Ishikawa (cell line): ENCODE results near the gene KLHDC7B.

Source experiments
- CEBPB ChIP-seq: IDR thresholded peaks from 2 replicates; pipeline ENCODE4 v1.6.1; 2012
- CREB1 ChIP-seq: IDR thresholded peaks from 2 replicates; pipeline ENCODE4 v1.6.1; 2012; ENCODE audit warnings: low read depth
- EGR1 ChIP-seq: IDR thresholded peaks from 2 replicates; pipeline ENCODE4 v1.6.1; 2012
- EP300 ChIP-seq: IDR thresholded peaks from 2 replicates; pipeline ENCODE4 v1.6.1; 2012; ENCODE audit warnings: borderline replicate concordance
- FOXM1 ChIP-seq: IDR thresholded peaks from 2 replicates; pipeline ENCODE4 v1.6.1; 2012; ENCODE audit warnings: low read depth, borderline replicate concordance
- NFIC ChIP-seq: IDR thresholded peaks from 2 replicates; pipeline ENCODE4 v1.6.1; 2012
- RAD21 ChIP-seq: IDR thresholded peaks from 2 replicates; pipeline ENCODE4 v1.6.1; 2012; ENCODE audit warnings: low read depth
- TAF1 ChIP-seq: IDR thresholded peaks from 2 replicates; pipeline ENCODE4 v1.6.1; 2012; ENCODE audit warnings: low read depth, mild to moderate bottlenecking
- TCF12 ChIP-seq: IDR thresholded peaks from 2 replicates; pipeline ENCODE4 v1.6.1; 2012; ENCODE audit warnings: low read depth
- TEAD4 ChIP-seq: IDR thresholded peaks from 2 replicates; pipeline ENCODE4 v1.6.1; 2012
- YY1 ChIP-seq: IDR thresholded peaks from 2 replicates; pipeline ENCODE4 v1.6.1; 2012; ENCODE audit warnings: low read depth
- ZBTB7A ChIP-seq: IDR thresholded peaks from 2 replicates; pipeline ENCODE4 v1.6.1; 2012; ENCODE audit warnings: low read depth
- TF ChIP-seq, protein P1 (sequence below): IDR thresholded peaks from 2 replicates; pipeline ENCODE4 v1.6.1; 2012; ENCODE audit warnings: low read depth, mild to moderate bottlenecking
- TF ChIP-seq, protein P2 (sequence below): IDR thresholded peaks from 2 replicates; pipeline ENCODE4 v1.6.1; 2012
- TF ChIP-seq, protein P3 (sequence below): IDR thresholded peaks from 2 replicates; pipeline ENCODE4 v1.6.1; 2012

KLHDC7B gene

DNA sequence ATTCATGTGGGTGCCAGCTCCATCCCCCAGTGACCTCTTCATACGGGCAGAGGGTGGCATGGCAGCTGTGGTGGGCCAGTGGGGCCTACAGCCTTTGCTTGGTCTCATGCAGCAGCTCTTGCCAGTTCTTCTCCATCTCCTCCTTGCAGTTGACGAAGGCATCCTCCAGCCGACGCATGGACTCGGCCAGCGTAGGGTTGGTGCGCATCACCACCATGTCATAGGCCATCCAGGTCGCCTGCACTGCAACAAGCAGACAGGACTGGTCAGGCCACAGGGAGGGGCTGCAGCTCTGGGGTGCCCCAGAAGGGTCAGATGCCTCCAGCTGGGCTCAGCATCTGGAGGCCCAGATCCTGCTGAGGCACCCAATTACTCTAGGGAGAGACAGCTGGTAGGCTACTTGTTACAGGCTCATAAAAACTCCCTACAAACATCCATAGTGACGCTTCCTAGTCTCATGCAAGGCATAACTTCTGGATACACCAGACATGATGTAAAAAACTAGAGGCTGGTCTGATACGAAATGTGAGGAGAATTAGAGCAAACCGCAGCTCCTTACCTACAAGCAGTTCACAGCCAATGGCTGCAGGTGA is 5.6 kb downstream of the KLHDC7B start:
- no peak for TF ChIP-seq CEBPB
- TF ChIP-seq EGR1 = no peak
- TF ChIP-seq FOXM1 = no peak
- TF ChIP-seq NFIC = no peak

DNA sequence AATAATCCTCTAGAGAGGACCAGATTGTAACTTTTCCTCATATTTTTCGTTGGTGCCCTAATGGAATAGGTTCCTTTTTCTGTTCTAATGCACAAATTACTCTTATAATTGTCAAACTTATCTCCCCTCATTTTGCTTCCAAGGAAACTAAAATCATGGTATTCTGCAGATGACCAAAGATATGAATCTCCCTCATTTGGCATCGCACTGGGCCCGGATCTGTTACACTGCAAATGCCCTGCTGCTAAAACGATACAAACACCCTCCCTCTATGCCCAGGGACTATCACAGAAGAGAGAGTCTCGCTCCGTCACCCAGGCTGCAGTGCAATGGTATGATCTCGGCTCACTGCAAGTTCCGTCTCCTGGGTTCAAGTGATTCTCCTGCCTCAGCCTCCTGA is 7.6 kb downstream of the KLHDC7B start:
- no peak for TF ChIP-seq CREB1
- TF ChIP-seq FOXM1 = no peak
- TF ChIP-seq, protein P1, sequence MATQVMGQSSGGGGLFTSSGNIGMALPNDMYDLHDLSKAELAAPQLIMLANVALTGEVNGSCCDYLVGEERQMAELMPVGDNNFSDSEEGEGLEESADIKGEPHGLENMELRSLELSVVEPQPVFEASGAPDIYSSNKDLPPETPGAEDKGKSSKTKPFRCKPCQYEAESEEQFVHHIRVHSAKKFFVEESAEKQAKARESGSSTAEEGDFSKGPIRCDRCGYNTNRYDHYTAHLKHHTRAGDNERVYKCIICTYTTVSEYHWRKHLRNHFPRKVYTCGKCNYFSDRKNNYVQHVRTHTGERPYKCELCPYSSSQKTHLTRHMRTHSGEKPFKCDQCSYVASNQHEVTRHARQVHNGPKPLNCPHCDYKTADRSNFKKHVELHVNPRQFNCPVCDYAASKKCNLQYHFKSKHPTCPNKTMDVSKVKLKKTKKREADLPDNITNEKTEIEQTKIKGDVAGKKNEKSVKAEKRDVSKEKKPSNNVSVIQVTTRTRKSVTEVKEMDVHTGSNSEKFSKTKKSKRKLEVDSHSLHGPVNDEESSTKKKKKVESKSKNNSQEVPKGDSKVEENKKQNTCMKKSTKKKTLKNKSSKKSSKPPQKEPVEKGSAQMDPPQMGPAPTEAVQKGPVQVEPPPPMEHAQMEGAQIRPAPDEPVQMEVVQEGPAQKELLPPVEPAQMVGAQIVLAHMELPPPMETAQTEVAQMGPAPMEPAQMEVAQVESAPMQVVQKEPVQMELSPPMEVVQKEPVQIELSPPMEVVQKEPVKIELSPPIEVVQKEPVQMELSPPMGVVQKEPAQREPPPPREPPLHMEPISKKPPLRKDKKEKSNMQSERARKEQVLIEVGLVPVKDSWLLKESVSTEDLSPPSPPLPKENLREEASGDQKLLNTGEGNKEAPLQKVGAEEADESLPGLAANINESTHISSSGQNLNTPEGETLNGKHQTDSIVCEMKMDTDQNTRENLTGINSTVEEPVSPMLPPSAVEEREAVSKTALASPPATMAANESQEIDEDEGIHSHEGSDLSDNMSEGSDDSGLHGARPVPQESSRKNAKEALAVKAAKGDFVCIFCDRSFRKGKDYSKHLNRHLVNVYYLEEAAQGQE = no peak
- TF ChIP-seq RAD21 = no peak
- TF ChIP-seq, protein P2, sequence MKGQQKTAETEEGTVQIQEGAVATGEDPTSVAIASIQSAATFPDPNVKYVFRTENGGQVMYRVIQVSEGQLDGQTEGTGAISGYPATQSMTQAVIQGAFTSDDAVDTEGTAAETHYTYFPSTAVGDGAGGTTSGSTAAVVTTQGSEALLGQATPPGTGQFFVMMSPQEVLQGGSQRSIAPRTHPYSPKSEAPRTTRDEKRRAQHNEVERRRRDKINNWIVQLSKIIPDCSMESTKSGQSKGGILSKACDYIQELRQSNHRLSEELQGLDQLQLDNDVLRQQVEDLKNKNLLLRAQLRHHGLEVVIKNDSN = no peak
- TF ChIP-seq, protein P3, sequence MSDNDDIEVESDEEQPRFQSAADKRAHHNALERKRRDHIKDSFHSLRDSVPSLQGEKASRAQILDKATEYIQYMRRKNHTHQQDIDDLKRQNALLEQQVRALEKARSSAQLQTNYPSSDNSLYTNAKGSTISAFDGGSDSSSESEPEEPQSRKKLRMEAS = no peak
- TF ChIP-seq TAF1 = no peak

DNA sequence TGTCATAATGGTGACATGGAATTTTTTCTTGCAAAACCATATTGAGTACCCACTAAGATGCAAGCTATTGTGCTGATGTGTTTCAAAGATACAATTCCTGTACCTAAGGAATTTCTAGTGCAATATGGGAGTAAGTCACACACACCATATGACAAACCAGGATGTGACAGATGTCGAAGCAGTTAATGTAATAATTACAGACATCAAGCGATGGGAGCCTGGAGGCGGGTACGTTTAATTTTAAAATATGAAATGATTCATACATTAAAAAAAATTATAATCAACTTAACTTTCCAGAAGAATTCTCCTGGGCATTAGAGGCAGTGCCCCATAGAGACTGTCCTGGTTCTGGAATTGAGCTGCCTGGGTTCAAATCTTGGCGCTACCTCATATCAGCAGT is 11.0 kb downstream of the KLHDC7B start:
- TF ChIP-seq FOXM1 (no peak), TEAD4 (no peak), ZBTB7A (no peak), NFIC (no peak), TCF12 (no peak), CEBPB (no peak), RAD21 (no peak)
- TF ChIP-seq, protein P2 = no peak

DNA sequence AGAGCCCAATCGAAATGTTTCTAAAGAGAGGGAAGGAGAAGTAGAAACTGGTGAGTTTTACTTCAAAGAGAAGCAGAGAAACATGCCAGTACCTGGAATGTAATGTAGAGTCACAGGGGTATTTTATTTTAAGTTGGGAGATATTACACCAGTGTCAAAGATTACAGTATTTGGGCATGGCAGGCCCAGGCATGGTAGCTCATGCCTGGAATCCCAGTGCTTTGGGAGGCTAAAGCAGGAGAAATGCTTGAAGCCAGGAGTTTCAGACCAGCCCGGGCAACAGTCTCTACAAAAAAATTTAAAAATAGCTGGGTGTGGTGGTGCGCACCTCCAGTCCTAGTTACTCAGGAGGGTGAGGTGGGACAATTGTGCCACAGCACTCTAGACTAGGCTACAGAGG is 14.3 kb downstream of the KLHDC7B start:
- TF ChIP-seq NFIC (no peak), YY1 (no peak), TEAD4 (no peak)

DNA sequence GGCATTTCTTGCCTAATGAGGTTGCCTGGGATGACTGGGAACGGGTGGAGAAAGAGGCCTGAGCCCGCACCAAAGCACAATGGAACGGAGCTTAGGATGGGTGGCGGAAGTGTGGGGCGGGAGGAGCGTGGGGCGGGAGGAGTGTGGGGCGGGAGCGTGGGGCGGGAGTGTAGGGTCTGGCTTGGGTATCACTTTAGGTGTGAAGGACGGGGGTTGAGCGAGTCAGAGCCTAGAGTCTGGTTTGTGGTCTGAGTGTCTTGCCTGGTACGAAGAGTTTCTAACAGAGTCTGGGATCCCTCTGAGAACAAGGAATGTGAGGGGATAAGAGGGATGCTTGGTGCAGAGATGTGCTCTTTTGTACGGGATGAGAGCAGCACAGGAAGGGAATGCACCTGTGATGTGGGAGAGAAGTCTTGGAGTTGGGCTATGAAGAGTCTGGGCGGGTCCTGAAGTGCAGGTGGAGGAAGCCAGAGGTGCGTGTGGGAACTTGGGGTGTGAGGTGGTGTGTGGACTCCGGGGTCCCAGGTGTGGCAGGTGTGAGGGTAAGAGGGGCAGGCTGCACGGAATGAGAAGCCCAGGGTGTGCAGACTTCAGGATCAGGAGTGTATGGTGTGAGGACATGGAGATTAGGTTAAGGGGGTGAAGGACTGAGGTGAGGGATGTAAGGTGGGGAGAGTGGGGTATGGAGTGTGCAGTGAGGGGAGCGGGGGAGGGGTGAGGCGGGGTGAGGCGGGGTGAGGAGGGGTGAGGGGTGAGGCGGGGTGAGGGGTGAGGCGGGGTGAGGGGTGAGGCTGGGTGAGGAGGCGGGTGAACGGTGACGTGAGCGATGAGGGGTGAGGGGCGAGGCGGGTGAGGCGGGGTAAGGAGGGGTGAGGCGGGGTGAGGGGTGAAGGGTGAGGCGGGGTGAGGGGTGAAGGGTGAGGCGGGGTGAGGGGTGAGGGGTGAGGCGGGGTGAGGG is 16.0 kb downstream of the KLHDC7B start:
- TF ChIP-seq NFIC = no peak
- TF ChIP-seq, protein P2 = no peak
- no peak for TF ChIP-seq FOXM1
- TF ChIP-seq TAF1 = no peak
- TF ChIP-seq EP300 = no peak
- no peak for TF ChIP-seq EGR1
- no peak for TF ChIP-seq ZBTB7A
- TF ChIP-seq TCF12 = no peak
- TF ChIP-seq TEAD4 = no peak
- no peak for TF ChIP-seq CREB1
- TF ChIP-seq RAD21 = no peak
- TF ChIP-seq YY1 = no peak
- TF ChIP-seq CEBPB = no peak
- TF ChIP-seq, protein P3 = no peak
- TF ChIP-seq, protein P1 = no peak
